ENCODE measurements around the gene ATAD3A. TPM values are rescaled to one million over a fixed set of nuclear protein-coding genes. Genes with fewer than 3 reads are reported as not detected.
"Not testable (repeated sequence)": the region's sequence is repeated elsewhere in the genome, so short reads cannot be mapped to it uniquely, and the experiment has no call there.

Gene ATAD3A
- total and polyA plus RNA-seq, 2 experiments from 2014 or later: 36.5 to 80.3 TPM

- H3K36me3 ChIP-seq (ENCODE audit: insufficient read depth): no peaks in the 10 kb centered on the region
- H3F3A ChIP-seq (replicated peaks; ENCODE audit: low read depth): 0 out of 2 replicates have a peak, but pooled peaks cover 2% of the 10 kb centered on the region
- peak overlapping the region; percentile 80 for H3K4me3 ChIP-seq
- DNase-seq (ENCODE audit: low spot score) (peak; percentile 80), ATAC-seq (peak; percentile 72)
- H3K27ac ChIP-seq (ENCODE audit: low read depth): peak overlapping the region; percentile 91
- H3K9me2 ChIP-seq (ENCODE audit: insufficient read depth): no peaks in the 10 kb centered on the region
- TF ChIP-seq STAT1 (IDR thresholded peaks at IDR 0.05; ENCODE audit: unreplicated experiment) (no peak), JUNB (IDR thresholded peaks at IDR 0.05; ENCODE audit: unreplicated experiment) (no peak), CREB1 (CRISPR knock-in tag; IDR thresholded peaks at IDR 0.05; ENCODE audit: low read depth) (peak; percentile 56)
- no peaks in the 10 kb centered on the region for H3K27me3 ChIP-seq (ENCODE audit: insufficient read depth)
- no peaks in the 10 kb centered on the region for H3K9me3 Mint-ChIP-seq
- no peaks in the 10 kb centered on the region for H4K20me1 ChIP-seq (replicated peaks; ENCODE audit: insufficient read depth)
- H2AFZ ChIP-seq: no peak overlapping the region
- H3K79me2 ChIP-seq (replicated peaks; ENCODE audit: insufficient read depth): peaks cover 18% of the 10 kb centered on the region
- H3K4me1 ChIP-seq (ENCODE audit: insufficient read depth): no peaks in the 10 kb centered on the region
- H3K4me1 Mint-ChIP-seq: peaks cover 8% of the 10 kb centered on the region; the same call in 2 of the 3 replicates
- H3K27me3 Mint-ChIP-seq (ENCODE audit: insufficient read depth, low read depth, poor library complexity): peaks cover 5% of the 10 kb centered on the region
- peak overlapping the region; percentile 91 for H3K4me3 Mint-ChIP-seq
- peak overlapping the region; percentile 88 for H3K4me2 ChIP-seq
- H3K27ac Mint-ChIP-seq: peak overlapping the region; percentile 99
- H3K36me3 Mint-ChIP-seq (ENCODE audit: low read depth): peaks cover 3% of the 10 kb centered on the region; the same call in 2 of the 3 replicates
These were observed 940 bp upstream of the ATAD3A start for GRCh38 chr1:1510912-1511532.

- H3K9me3 Mint-ChIP-seq: not testable (repeated sequence)
These were observed 463 bp downstream of the ATAD3A start for GRCh38 chr1:1512425-1512824.

GRCh38 chr1:1513675-1514074, 1.7 kb downstream of the ATAD3A start:
- not testable (repeated sequence) for ATAC-seq

More at GRCh38 chr1:1512425-1512824, 463 bp downstream of the ATAD3A start:
- H3K36me3 Mint-ChIP-seq (ENCODE audit: low read depth); H3K36me3 ChIP-seq (ENCODE audit: insufficient read depth); H3K4me1 Mint-ChIP-seq; H3F3A ChIP-seq (replicated peaks; ENCODE audit: low read depth); H3K9me2 ChIP-seq (ENCODE audit: insufficient read depth); H2AFZ ChIP-seq; H3K27ac ChIP-seq (ENCODE audit: low read depth); H4K20me1 ChIP-seq (replicated peaks; ENCODE audit: insufficient read depth); H3K27me3 ChIP-seq (ENCODE audit: insufficient read depth); H3K27me3 Mint-ChIP-seq (ENCODE audit: insufficient read depth, low read depth, poor library complexity); DNase-seq (ENCODE audit: low spot score); H3K27ac Mint-ChIP-seq; H3K4me1 ChIP-seq (ENCODE audit: insufficient read depth): not testable (repeated sequence)
- H3K79me2 ChIP-seq (replicated peaks; ENCODE audit: insufficient read depth): peaks cover 18% of the 10 kb centered on the region
- peak overlapping the region; percentile 76 for H3K4me3 Mint-ChIP-seq
- H3K4me3 ChIP-seq: peak overlapping the region; percentile 80
- ATAC-seq: peak; percentile 8
- 0 out of 2 replicates have a peak overlapping the region, but pooled peaks have one; percentile 68 for H3K4me2 ChIP-seq

GRCh38 chr1:1514376-1514775, 2.4 kb downstream of the ATAD3A start:
- not testable (repeated sequence) for H3K27me3 ChIP-seq (ENCODE audit: insufficient read depth); H3K9me2 ChIP-seq (ENCODE audit: insufficient read depth); H3K4me1 ChIP-seq (ENCODE audit: insufficient read depth); ATAC-seq; H3K27ac Mint-ChIP-seq; H3K4me3 Mint-ChIP-seq; H3F3A ChIP-seq (replicated peaks; ENCODE audit: low read depth); H3K9me3 Mint-ChIP-seq; H3K4me3 ChIP-seq; H3K36me3 ChIP-seq (ENCODE audit: insufficient read depth); H3K27me3 Mint-ChIP-seq (ENCODE audit: insufficient read depth, low read depth, poor library complexity); H2AFZ ChIP-seq; H4K20me1 ChIP-seq (replicated peaks; ENCODE audit: insufficient read depth); H3K27ac ChIP-seq (ENCODE audit: low read depth); H3K4me2 ChIP-seq; DNase-seq (ENCODE audit: low spot score); H3K4me1 Mint-ChIP-seq
- peaks cover 18% of the 10 kb centered on the region for H3K79me2 ChIP-seq (replicated peaks; ENCODE audit: insufficient read depth)
- H3K36me3 Mint-ChIP-seq (ENCODE audit: low read depth): peaks cover 20% of the 10 kb centered on the region

More at GRCh38 chr1:1513675-1514074, 1.7 kb downstream of the ATAD3A start:
- not testable (repeated sequence) for DNase-seq (ENCODE audit: low spot score); H3K4me3 ChIP-seq; H3K9me2 ChIP-seq (ENCODE audit: insufficient read depth); H3F3A ChIP-seq (replicated peaks; ENCODE audit: low read depth); H3K27me3 Mint-ChIP-seq (ENCODE audit: insufficient read depth, low read depth, poor library complexity); H3K27ac ChIP-seq (ENCODE audit: low read depth); H3K4me1 ChIP-seq (ENCODE audit: insufficient read depth); H3K27me3 ChIP-seq (ENCODE audit: insufficient read depth); H3K9me3 Mint-ChIP-seq; H3K27ac Mint-ChIP-seq; H4K20me1 ChIP-seq (replicated peaks; ENCODE audit: insufficient read depth); H3K36me3 ChIP-seq (ENCODE audit: insufficient read depth); H2AFZ ChIP-seq; H3K4me2 ChIP-seq; H3K4me1 Mint-ChIP-seq
- peak overlapping the region; percentile 68 for H3K4me3 Mint-ChIP-seq
- peaks cover 17% of the 10 kb centered on the region for H3K36me3 Mint-ChIP-seq (ENCODE audit: low read depth)
- peaks cover 18% of the 10 kb centered on the region for H3K79me2 ChIP-seq (replicated peaks; ENCODE audit: insufficient read depth)

- H2AFZ ChIP-seq; H3K27ac ChIP-seq (ENCODE audit: low read depth); H3K4me1 ChIP-seq (ENCODE audit: insufficient read depth); H3F3A ChIP-seq (replicated peaks; ENCODE audit: low read depth); DNase-seq (ENCODE audit: low spot score); H3K36me3 ChIP-seq (ENCODE audit: insufficient read depth); H4K20me1 ChIP-seq (replicated peaks; ENCODE audit: insufficient read depth); H3K27me3 Mint-ChIP-seq (ENCODE audit: insufficient read depth, low read depth, poor library complexity); H3K4me3 Mint-ChIP-seq; H3K4me2 ChIP-seq; H3K4me1 Mint-ChIP-seq; H3K27me3 ChIP-seq (ENCODE audit: insufficient read depth); H3K27ac Mint-ChIP-seq; H3K9me3 Mint-ChIP-seq; H3K9me2 ChIP-seq (ENCODE audit: insufficient read depth); ATAC-seq; H3K4me3 ChIP-seq: not testable (repeated sequence)
- H3K36me3 Mint-ChIP-seq (ENCODE audit: low read depth): peaks cover 28% of the 10 kb centered on the region
- H3K79me2 ChIP-seq (replicated peaks; ENCODE audit: insufficient read depth): peaks cover 18% of the 10 kb centered on the region
These were observed 5.0 kb downstream of the ATAD3A start for GRCh38 chr1:1516923-1517322.

Data from GM23338 (cell line).